K562 (cell line): ENCODE measurements around the gene SPRY2. TPM values are rescaled to one million over a fixed set of nuclear protein-coding genes. Genes with fewer than 3 reads are reported as not detected.

ENCODE experiments used
- CHD1 ChIP-seq: fragments of 200-600 bp; sonication (generic); IDR thresholded peaks from one replicate; pipeline ENCODE4 v1.6.1; 2012; ENCODE audit warnings: mild to moderate bottlenecking, moderate library complexity, low read length, inconsistent platforms
- CHD2 ChIP-seq: IDR thresholded peaks from 2 replicates; pipeline ENCODE4 v1.6.1; 2011; ENCODE audit warnings: low read depth, low read length
- MTA2 ChIP-seq: fragments of 450-650 bp; IDR thresholded peaks from 2 replicates; pipeline ENCODE4 v1.6.1; 2016; ENCODE audit warnings: low read depth
- NUFIP1 ChIP-seq: fragments of 450-650 bp; IDR thresholded peaks from 2 replicates; pipeline ENCODE4 v1.6.1; 2018; ENCODE audit not compliant: partially characterized antibody
- POLR2AphosphoS5 ChIP-seq: IDR thresholded peaks from 2 replicates; pipeline ENCODE4 v1.6.1; 2011; ENCODE audit warnings: mild to moderate bottlenecking, low read depth, low read length, moderate library complexity; ENCODE audit not compliant: control insufficient read depth, insufficient read depth
- PYGO2 ChIP-seq: fragments of 450-650 bp; IDR thresholded peaks from 2 replicates; pipeline ENCODE4 v1.6.1; 2016; ENCODE audit warnings: mild to moderate bottlenecking, missing genetic modification characterization, moderate library complexity, missing compliant biosample characterization
- SMAD4 ChIP-seq: fragments of 250-450 bp; sonication (Bioruptor Pico); conservative IDR thresholded peaks from 2 replicates; pipeline ENCODE4 v1.8.0; 2021; ENCODE audit warnings: inconsistent platforms, mild to moderate bottlenecking, moderate library complexity
- TEAD2 ChIP-seq: fragments of 450-650 bp; IDR thresholded peaks from 2 replicates; pipeline ENCODE4 v1.6.1; 2016; ENCODE audit warnings: missing genetic modification characterization, control low read depth, missing compliant biosample characterization
- U2AF1 ChIP-seq: fragments of 200-400 bp; formaldehyde crosslinking; optimal IDR thresholded peaks from 2 replicates; pipeline ENCODE3; 2017; ENCODE audit warnings: mild to moderate bottlenecking, low read depth, low read length, moderate library complexity
- U2AF2 ChIP-seq: fragments of 200-400 bp; formaldehyde crosslinking; optimal IDR thresholded peaks from 2 replicates; pipeline ENCODE3; 2017; ENCODE audit warnings: low read depth, mild to moderate bottlenecking, low read length
- ZNF175 ChIP-seq: fragments of 200-800 bp; sonication (Bioruptor generic); IDR thresholded peaks from 2 replicates; pipeline ENCODE4 v1.6.1; 2016; ENCODE audit warnings: low read depth, mild to moderate bottlenecking, missing genetic modification characterization, missing compliant biosample characterization
- ZNF274 ChIP-seq: IDR thresholded peaks from 2 replicates; pipeline ENCODE4 v1.6.1; 2011; ENCODE audit warnings: low read depth, mild to moderate bottlenecking, low read length, moderate library complexity, borderline replicate concordance
- ZNF3 ChIP-seq: fragments of 250-450 bp; sonication (Bioruptor Pico); IDR thresholded peaks from 2 replicates; pipeline ENCODE4 v1.5.0; 2021; ENCODE audit warnings: mild to moderate bottlenecking, moderate library complexity
- polyA plus RNA-seq, 8 experiments: library from polyadenylated mRNA; depleted of rRNA in 4 of 8; stranded (reverse) in 5 of 8; unstranded in 3 of 8; fragments of >200 nt; fragmentation: Nextera tagmentation in 2 of 8; fragmentation: Illumina TruSeq in 1 of 8; extraction: Ambion mirVana in 2 of 8; extraction: Trizol in 1 of 8; gene quantifications; 2 replicates each; pipeline versions ENCODE4 v1.2.1 to v1.2.3, GENCODE V29; 2011 to 2014; ENCODE audit warnings: inconsistent platforms in 1 of 8, missing spikeins in 1 of 8
- total RNA-seq, 7 experiments: library from RNA; depleted of rRNA in 6 of 7; stranded (reverse); fragments of >200 nt in 6 of 7; fragmentation: Illumina TruSeq in 2 of 7; extraction: Trizol in 2 of 7; gene quantifications; 2 replicates each; pipeline versions ENCODE4 v1.2.1 to v1.2.3, GENCODE V29; 2011 to 2021; ENCODE audit warnings: low replicate concordance in 1 of 7
- TF ChIP-seq, protein P1 (sequence below): sonication (generic); formaldehyde crosslinking; IDR thresholded peaks from 2 replicates; pipeline ENCODE4 v1.8.1; 2023; ENCODE audit warnings: missing genetic modification reagents, mild to moderate bottlenecking, borderline replicate concordance
- TF ChIP-seq, protein P2 (sequence below): sonication (generic); IDR thresholded peaks from 2 replicates; pipeline ENCODE4 v1.6.1; 2016
- TF ChIP-seq, protein P3 (sequence below): fragments of 200-800 bp; sonication (Bioruptor generic); IDR thresholded peaks from 2 replicates; pipeline ENCODE4 v1.6.1; 2017; ENCODE audit warnings: missing genetic modification characterization, missing compliant biosample characterization
- TF ChIP-seq, protein P4 (sequence below): sonication (generic); formaldehyde crosslinking; IDR thresholded peaks from 2 replicates; pipeline ENCODE4 v1.8.0; 2022; ENCODE audit warnings: missing genetic modification reagents, mild to moderate bottlenecking, borderline replicate concordance
- TF ChIP-seq, protein P5 (sequence below): fragments of 450-650 bp; formaldehyde crosslinking; IDR thresholded peaks from 2 replicates; pipeline ENCODE4 v1.4.0; 2020; ENCODE audit warnings: mild to moderate bottlenecking, moderate library complexity

SPRY2 gene
- total and polyA plus RNA-seq, 9 of the 15 experiments (the other 6 are each of a cell fraction or from before 2014, with no cell fraction given): 1.8 to 7.8 (median 3.4) TPM

DNA sequence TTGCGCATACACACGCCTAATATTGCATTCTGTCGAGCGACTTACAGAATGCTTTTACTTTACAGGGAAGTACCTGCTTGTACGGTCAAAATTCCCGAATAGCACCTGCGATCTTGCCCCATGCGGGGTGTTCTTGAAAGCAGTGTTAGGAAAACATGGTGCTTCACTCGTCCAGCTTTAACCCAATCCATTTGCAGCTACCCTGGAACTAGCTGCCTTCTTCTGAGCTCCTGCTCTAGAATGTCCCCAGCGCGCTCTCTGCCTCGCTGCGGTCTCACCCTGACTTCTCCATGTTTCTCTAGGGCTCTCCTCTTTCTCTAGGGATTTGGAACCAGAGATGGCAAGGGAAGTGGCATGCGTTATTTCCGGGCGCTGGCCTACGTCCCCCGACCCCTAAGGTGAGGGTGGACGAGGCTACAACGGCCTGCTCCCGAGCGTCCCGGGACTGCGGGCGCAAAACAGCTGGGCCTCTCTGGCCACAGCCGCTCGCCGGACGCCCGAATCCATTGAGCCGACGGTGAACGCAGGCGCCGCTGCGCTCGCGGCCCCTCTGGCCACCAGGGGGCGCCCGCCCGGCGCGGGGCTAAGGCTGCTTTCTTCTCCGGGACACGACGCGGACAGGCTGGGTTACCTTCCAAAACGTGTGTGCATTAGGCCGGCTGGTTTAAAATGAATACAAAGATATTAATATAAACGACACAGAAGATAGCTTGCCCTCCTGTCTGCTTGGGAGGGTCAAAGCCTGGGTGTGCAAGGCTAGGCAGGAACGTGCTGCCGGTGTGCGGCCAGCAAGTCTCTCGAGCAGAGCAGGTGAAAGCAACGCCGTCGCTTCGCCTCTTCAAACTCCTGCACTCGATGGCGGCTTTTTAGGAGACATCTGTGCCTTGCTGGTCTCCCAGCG lies 1.8 kb upstream of the SPRY2 start (continued):
- TF ChIP-seq U2AF1 (no peak), NUFIP1 (no peak), TEAD2 (tag) (no peak), SMAD4 (no peak), ZNF274 (no peak), CHD2 (no peak), MTA2 (no peak), POLR2AphosphoS5 (no peak), U2AF2 (no peak), ZNF175 (CRISPR knock-in tag) (no peak), PYGO2 (tag) (no peak), CHD1 (no peak), ZNF3 (no peak)
- TF ChIP-seq, protein P1, sequence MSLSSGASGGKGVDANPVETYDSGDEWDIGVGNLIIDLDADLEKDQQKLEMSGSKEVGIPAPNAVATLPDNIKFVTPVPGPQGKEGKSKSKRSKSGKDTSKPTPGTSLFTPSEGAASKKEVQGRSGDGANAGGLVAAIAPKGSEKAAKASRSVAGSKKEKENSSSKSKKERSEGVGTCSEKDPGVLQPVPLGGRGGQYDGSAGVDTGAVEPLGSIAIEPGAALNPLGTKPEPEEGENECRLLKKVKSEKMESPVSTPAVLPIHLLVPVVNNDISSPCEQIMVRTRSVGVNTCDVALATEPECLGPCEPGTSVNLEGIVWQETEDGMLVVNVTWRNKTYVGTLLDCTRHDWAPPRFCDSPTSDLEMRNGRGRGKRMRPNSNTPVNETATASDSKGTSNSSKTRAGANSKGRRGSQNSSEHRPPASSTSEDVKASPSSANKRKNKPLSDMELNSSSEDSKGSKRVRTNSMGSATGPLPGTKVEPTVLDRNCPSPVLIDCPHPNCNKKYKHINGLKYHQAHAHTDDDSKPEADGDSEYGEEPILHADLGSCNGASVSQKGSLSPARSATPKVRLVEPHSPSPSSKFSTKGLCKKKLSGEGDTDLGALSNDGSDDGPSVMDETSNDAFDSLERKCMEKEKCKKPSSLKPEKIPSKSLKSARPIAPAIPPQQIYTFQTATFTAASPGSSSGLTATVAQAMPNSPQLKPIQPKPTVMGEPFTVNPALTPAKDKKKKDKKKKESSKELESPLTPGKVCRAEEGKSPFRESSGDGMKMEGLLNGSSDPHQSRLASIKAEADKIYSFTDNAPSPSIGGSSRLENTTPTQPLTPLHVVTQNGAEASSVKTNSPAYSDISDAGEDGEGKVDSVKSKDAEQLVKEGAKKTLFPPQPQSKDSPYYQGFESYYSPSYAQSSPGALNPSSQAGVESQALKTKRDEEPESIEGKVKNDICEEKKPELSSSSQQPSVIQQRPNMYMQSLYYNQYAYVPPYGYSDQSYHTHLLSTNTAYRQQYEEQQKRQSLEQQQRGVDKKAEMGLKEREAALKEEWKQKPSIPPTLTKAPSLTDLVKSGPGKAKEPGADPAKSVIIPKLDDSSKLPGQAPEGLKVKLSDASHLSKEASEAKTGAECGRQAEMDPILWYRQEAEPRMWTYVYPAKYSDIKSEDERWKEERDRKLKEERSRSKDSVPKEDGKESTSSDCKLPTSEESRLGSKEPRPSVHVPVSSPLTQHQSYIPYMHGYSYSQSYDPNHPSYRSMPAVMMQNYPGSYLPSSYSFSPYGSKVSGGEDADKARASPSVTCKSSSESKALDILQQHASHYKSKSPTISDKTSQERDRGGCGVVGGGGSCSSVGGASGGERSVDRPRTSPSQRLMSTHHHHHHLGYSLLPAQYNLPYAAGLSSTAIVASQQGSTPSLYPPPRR (CRISPR knock-in tag): no peak
- TF ChIP-seq, protein P2, sequence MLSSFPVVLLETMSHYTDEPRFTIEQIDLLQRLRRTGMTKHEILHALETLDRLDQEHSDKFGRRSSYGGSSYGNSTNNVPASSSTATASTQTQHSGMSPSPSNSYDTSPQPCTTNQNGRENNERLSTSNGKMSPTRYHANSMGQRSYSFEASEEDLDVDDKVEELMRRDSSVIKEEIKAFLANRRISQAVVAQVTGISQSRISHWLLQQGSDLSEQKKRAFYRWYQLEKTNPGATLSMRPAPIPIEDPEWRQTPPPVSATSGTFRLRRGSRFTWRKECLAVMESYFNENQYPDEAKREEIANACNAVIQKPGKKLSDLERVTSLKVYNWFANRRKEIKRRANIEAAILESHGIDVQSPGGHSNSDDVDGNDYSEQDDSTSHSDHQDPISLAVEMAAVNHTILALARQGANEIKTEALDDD: no peak
- TF ChIP-seq, protein P3, sequence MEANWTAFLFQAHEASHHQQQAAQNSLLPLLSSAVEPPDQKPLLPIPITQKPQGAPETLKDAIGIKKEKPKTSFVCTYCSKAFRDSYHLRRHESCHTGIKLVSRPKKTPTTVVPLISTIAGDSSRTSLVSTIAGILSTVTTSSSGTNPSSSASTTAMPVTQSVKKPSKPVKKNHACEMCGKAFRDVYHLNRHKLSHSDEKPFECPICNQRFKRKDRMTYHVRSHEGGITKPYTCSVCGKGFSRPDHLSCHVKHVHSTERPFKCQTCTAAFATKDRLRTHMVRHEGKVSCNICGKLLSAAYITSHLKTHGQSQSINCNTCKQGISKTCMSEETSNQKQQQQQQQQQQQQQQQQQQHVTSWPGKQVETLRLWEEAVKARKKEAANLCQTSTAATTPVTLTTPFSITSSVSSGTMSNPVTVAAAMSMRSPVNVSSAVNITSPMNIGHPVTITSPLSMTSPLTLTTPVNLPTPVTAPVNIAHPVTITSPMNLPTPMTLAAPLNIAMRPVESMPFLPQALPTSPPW: no peak
- TF ChIP-seq, protein P4, sequence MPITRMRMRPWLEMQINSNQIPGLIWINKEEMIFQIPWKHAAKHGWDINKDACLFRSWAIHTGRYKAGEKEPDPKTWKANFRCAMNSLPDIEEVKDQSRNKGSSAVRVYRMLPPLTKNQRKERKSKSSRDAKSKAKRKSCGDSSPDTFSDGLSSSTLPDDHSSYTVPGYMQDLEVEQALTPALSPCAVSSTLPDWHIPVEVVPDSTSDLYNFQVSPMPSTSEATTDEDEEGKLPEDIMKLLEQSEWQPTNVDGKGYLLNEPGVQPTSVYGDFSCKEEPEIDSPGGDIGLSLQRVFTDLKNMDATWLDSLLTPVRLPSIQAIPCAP (CRISPR knock-in tag): no peak
- TF ChIP-seq, protein P5, sequence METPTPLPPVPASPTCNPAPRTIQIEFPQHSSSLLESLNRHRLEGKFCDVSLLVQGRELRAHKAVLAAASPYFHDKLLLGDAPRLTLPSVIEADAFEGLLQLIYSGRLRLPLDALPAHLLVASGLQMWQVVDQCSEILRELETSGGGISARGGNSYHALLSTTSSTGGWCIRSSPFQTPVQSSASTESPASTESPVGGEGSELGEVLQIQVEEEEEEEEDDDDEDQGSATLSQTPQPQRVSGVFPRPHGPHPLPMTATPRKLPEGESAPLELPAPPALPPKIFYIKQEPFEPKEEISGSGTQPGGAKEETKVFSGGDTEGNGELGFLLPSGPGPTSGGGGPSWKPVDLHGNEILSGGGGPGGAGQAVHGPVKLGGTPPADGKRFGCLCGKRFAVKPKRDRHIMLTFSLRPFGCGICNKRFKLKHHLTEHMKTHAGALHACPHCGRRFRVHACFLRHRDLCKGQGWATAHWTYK: no peak
